Heart left ventricle (tissue), 13 donors: Measurements from ENCODE around the gene EIF2AK3.

ENCODE experiments used
- POLR2A ChIP-seq, 2 donors: fragments of 450-650 bp; IDR thresholded peaks; one replicate each; pipeline ENCODE4 v1.6.1; 2017; ENCODE audit warnings: antibody characterized with exemption in 2 of 2, mild to moderate bottlenecking in 2 of 2, moderate library complexity in 2 of 2
- TF ChIP-seq, protein P1 (sequence below), 12 donors: fragments of 200-600 bp; sonication (generic) in 4 of 12; IDR thresholded peaks; one replicate each; pipeline versions ENCODE4 v1.5.0 to v1.8.0; 2018 to 2022; ENCODE audit warnings: antibody characterized with exemption in 12 of 12, mild to moderate bottlenecking in 5 of 12
- donor health status: ischemic (EF 13 %, LVEDD 7.1; RV severe dilation, severe dysfunction).
- donor health status: DM: no; HTN: yes; CAD: no.
- donor health status: DM: no; HTN: no; CAD: no.
- donor health status: ischemic (EF 25% LVEDD 6.9; RV normal size, moderate dysfunction).
- donor health status: ischemic (EF 25% LVEDD 5.7; RV mildly dilated, moderate dysfunction).
- donor health status: ischemic (EF 35%, LVEDD 5.7; RV mildly dilated, moderate dysfunction).
- donor health status: nonischemic (EF 11% LVEDD 7.7; RV severe dilation, severe dysfunction).
- donor health status: DM: yes; HTN: yes; CAD: no.
- donor health status: PGD.
- donor health status: ischemic (EF 29% LVEDD 5.4; RV normal size, mild dysfunction).
- donor health status: nonischemic (EF 23%, LVEDD 6.1; RV moderate dilation, normal function).

DNA sequence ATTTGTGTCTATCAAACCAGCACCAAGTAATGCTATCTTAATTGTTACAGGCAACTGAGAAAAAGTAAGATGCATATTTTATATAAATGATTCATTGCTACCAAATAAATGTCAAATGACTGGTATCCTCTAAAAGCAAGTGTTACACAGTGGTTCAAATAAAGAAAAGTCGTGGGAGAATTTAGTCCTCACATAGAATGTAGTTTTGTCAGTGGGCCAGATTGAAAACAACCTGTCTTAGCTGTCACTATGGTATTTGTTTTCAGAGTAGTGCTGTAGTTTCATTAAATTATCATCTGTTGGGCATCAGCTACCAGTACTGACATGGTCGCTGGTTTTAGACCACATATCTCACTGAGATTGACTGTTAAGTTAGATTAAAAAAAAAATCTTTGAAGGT is 10.2 kb upstream of the EIF2AK3 start:
- no peak for TF ChIP-seq POLR2A (IDR thresholded peaks at IDR 0.05)
- TF ChIP-seq, protein P1, sequence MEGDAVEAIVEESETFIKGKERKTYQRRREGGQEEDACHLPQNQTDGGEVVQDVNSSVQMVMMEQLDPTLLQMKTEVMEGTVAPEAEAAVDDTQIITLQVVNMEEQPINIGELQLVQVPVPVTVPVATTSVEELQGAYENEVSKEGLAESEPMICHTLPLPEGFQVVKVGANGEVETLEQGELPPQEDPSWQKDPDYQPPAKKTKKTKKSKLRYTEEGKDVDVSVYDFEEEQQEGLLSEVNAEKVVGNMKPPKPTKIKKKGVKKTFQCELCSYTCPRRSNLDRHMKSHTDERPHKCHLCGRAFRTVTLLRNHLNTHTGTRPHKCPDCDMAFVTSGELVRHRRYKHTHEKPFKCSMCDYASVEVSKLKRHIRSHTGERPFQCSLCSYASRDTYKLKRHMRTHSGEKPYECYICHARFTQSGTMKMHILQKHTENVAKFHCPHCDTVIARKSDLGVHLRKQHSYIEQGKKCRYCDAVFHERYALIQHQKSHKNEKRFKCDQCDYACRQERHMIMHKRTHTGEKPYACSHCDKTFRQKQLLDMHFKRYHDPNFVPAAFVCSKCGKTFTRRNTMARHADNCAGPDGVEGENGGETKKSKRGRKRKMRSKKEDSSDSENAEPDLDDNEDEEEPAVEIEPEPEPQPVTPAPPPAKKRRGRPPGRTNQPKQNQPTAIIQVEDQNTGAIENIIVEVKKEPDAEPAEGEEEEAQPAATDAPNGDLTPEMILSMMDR (IDR thresholded peaks at IDR 0.05) = no peak
